Fibroblast of villous mesenchyme (primary cell): ENCODE results near the gene HIBADH. TPM values are rescaled to one million over a fixed set of nuclear protein-coding genes. Genes with fewer than 3 reads are reported as not detected.

Experiments
- DNase-seq: peaks from one replicate; pipeline ENCODE4 v3.0.0-alpha.2; 2010; ENCODE audit warnings: low read depth
- H3K4me3 ChIP-seq: 2 replicates; pipeline ENCODE4 v1.5.1; 2011; ENCODE audit warnings: low read depth, mild to moderate bottlenecking, low read length
- CTCF ChIP-seq: IDR thresholded peaks from 2 replicates; pipeline ENCODE4 v1.5.1; 2012; ENCODE audit warnings: low read depth, mild to moderate bottlenecking, low read length; ENCODE audit not compliant: insufficient read depth
- total RNA-seq: library from RNA; depleted of rRNA; stranded (reverse); fragments of >200 nt; gene quantifications from 2 replicates; pipeline ENCODE4 v1.2.3, GENCODE V29; 2012

The HIBADH gene
- total RNA-seq, 1 donor = 70.0 TPM

GRCh38 chr7:27689591-27690164, 27.0 kb upstream of the HIBADH start:
- TF ChIP-seq CTCF = peak; percentile 44
- H3K4me3 ChIP-seq = no peak overlapping the region
- peak; percentile 35 for DNase-seq

- DNase-seq = no peak
- no peak overlapping the region for H3K4me3 ChIP-seq
- no peak for TF ChIP-seq CTCF
Observed at GRCh38 chr7:27689150-27689549, 26.5 kb upstream of the HIBADH start.

GRCh38 chr7:27688646-27689045, 26.0 kb upstream of the HIBADH start:
- DNase-seq = no peak
- no peak overlapping the region for H3K4me3 ChIP-seq
- TF ChIP-seq CTCF = no peak

- H3K4me3 ChIP-seq = no peak overlapping the region
- TF ChIP-seq CTCF = no peak
- DNase-seq = no peak
Observed at GRCh38 chr7:27688056-27688455, 25.4 kb upstream of the HIBADH start.

- DNase-seq = peak; percentile 68
- no peak for TF ChIP-seq CTCF
Observed at GRCh38 chr7:27686315-27686714, 23.6 kb upstream of the HIBADH start.

GRCh38 chr7:27685893-27686292, 23.2 kb upstream of the HIBADH start:
- no peak for DNase-seq
- no peak for TF ChIP-seq CTCF
- no peak overlapping the region for H3K4me3 ChIP-seq

More at GRCh38 chr7:27686315-27686714, 23.6 kb upstream of the HIBADH start:
- no peak overlapping the region for H3K4me3 ChIP-seq

- DNase-seq = no peak
- H3K4me3 ChIP-seq = no peak overlapping the region
- TF ChIP-seq CTCF = no peak
Observed at GRCh38 chr7:27685209-27685608, 22.5 kb upstream of the HIBADH start.
